Endodermal cell (in vitro differentiated cells): Measurements from ENCODE around the gene SNRNP27. TPM values are rescaled to one million over a fixed set of nuclear protein-coding genes. Genes with fewer than 3 reads are reported as not detected.

ENCODE experiments used
- DNase-seq: peaks from one replicate; pipeline ENCODE4 v3.0.0-alpha.2; 2017
- H3K27ac ChIP-seq: 2 replicates; pipeline ENCODE4 v1.5.1; 2013; ENCODE audit warnings: mild to moderate bottlenecking, low read depth, low read length, moderate library complexity
- H3K27me3 ChIP-seq: 2 replicates; pipeline ENCODE4 v1.6.1; 2013; ENCODE audit warnings: mild to moderate bottlenecking, low read length, moderate library complexity; ENCODE audit not compliant: insufficient read depth, control insufficient read depth, poor library complexity, severe bottlenecking
- H3K36me3 ChIP-seq: 2 replicates; pipeline ENCODE4 v1.7.0; 2013; ENCODE audit warnings: mild to moderate bottlenecking, low read length, moderate library complexity; ENCODE audit not compliant: control insufficient read depth, insufficient read depth
- H3K4me1 ChIP-seq: one replicate; pipeline ENCODE4 v1.7.0; 2013; ENCODE audit warnings: low read length; ENCODE audit not compliant: control insufficient read depth, insufficient read depth
- H3K4me3 ChIP-seq: 2 replicates; pipeline ENCODE4 v1.5.1; 2013; ENCODE audit warnings: mild to moderate bottlenecking, low read length, moderate library complexity
- H3K9ac ChIP-seq: 2 replicates; pipeline ENCODE4 v1.6.1; 2013; ENCODE audit warnings: mild to moderate bottlenecking, low read length, moderate library complexity; ENCODE audit not compliant: poor library complexity, severe bottlenecking; ENCODE audit errors: extremely low read depth
- H3K9me3 ChIP-seq: 2 replicates; pipeline ENCODE4 v1.6.1; 2013; ENCODE audit warnings: mild to moderate bottlenecking, low read length, moderate library complexity; ENCODE audit not compliant: control insufficient read depth
- H3K27ac Mint-ChIP-seq: 2 replicates; pipeline ENCODE4 v1.8.0; 2020; ENCODE audit warnings: mixed read lengths
- H3K27me3 Mint-ChIP-seq: 2 replicates; pipeline ENCODE4 v1.8.0; 2021; ENCODE audit warnings: mild to moderate bottlenecking, mixed read lengths; ENCODE audit not compliant: insufficient read depth
- H3K36me3 Mint-ChIP-seq: 2 replicates; pipeline ENCODE4 v1.8.0; 2020; ENCODE audit warnings: low read depth, mixed read lengths
- H3K4me1 Mint-ChIP-seq: 2 replicates; pipeline ENCODE4 v1.8.0; 2020; ENCODE audit warnings: mixed read lengths
- H3K4me3 Mint-ChIP-seq: 2 replicates; pipeline ENCODE4 v1.8.0; 2020; ENCODE audit warnings: mild to moderate bottlenecking, moderate library complexity, mixed read lengths
- H3K9me3 Mint-ChIP-seq: 2 replicates; pipeline ENCODE4 v1.8.0; 2020; ENCODE audit warnings: mild to moderate bottlenecking, mixed read lengths
- CTCF ChIP-seq: fragments of 200-600 bp; sonication (generic); conservative IDR thresholded peaks from 2 replicates; pipeline ENCODE4 v1.5.0; 2021; ENCODE audit warnings: antibody characterized with exemption, mild to moderate bottlenecking
- WGBS, 2 experiments: methylation state at CpG; one replicate each; pipeline versions ENCODE4 v1.1.5 to v1.1.7; 2013; ENCODE audit warnings: missing lambda C conversion rate in 2 of 2, mixed read lengths in 1 of 2; ENCODE audit not compliant: insufficient coverage in 1 of 2, insufficient read length in 1 of 2; 5-methylcytosine and 5-hydroxymethylcytosine counted together
- total RNA-seq, 2 donors: library from RNA; stranded (reverse); fragmentation: NEBNext Ultra II Directional in 1 of 2; extraction: Animal tissue kit (Norgen Biotek cat#: 25700) in 1 of 2; gene quantifications; 2 replicates in 1 of 2; 3 replicates in 1 of 2; pipeline ENCODE4 v1.2.1, GENCODE V29; 2021

Gene SNRNP27
- total RNA-seq, 2 donors from 2014 or later: 56.2 to 64.9 TPM

GRCh38 chr2:69943843-69944525 is 50.2 kb downstream of the SNRNP27 start:
- no peak overlapping the region for H3K27ac ChIP-seq
- Mint-ChIP-seq H3K9me3 (no peaks in the 10 kb centered on the region), H3K4me3 (no peak overlapping the region), H3K27ac (no peak overlapping the region), H3K4me1 (peaks cover 9% of the 10 kb centered on the region), H3K36me3 (peaks cover 5% of the 10 kb centered on the region), H3K27me3 (no peaks in the 10 kb centered on the region)
- H3K36me3 ChIP-seq: no peaks in the 10 kb centered on the region
- 86 to 94% methylated on average over 4 to 9 of the region's 9 CpGs for WGBS, 2 experiments
- no peaks in the 10 kb centered on the region for H3K27me3 ChIP-seq
- H3K4me1 ChIP-seq: no peaks in the 10 kb centered on the region
- no peak overlapping the region for H3K4me3 ChIP-seq
- no peak for TF ChIP-seq CTCF
- H3K9me3 ChIP-seq: no peaks in the 10 kb centered on the region
- no peak for DNase-seq
- no peak overlapping the region for H3K9ac ChIP-seq

GRCh38 chr2:69944756-69945155 is 51.0 kb downstream of the SNRNP27 start:
- no peak for TF ChIP-seq CTCF
- Histone ChIP-seq H3K4me1 (no peaks in the 10 kb centered on the region), H3K9me3 (no peaks in the 10 kb centered on the region), H3K9ac (no peak overlapping the region), H3K4me3 (no peak overlapping the region), H3K36me3 (no peaks in the 10 kb centered on the region), H3K27me3 (no peaks in the 10 kb centered on the region), H3K27ac (no peak overlapping the region)
- H3K27ac Mint-ChIP-seq: no peak overlapping the region
- peaks cover 6% of the 10 kb centered on the region for H3K4me1 Mint-ChIP-seq
- H3K9me3 Mint-ChIP-seq: no peaks in the 10 kb centered on the region
- DNase-seq: no peak
- 95 to 100% methylated on average over 4 to 7 of the region's 7 CpGs for WGBS, 2 experiments
- no peaks in the 10 kb centered on the region for H3K27me3 Mint-ChIP-seq
- peaks cover under 1% of the 10 kb centered on the region for H3K36me3 Mint-ChIP-seq
- H3K4me3 Mint-ChIP-seq: no peak overlapping the region

- WGBS, 2 experiments: 88 to 95% methylated on average over 3 to 8 of the region's 8 CpGs
- Mint-ChIP-seq H3K36me3 (no peaks in the 10 kb centered on the region), H3K4me3 (no peak overlapping the region), H3K27ac (no peak overlapping the region), H3K4me1 (peaks cover 6% of the 10 kb centered on the region), H3K9me3 (no peaks in the 10 kb centered on the region), H3K27me3 (no peaks in the 10 kb centered on the region)
- Histone ChIP-seq H3K4me3 (no peak overlapping the region), H3K36me3 (no peaks in the 10 kb centered on the region), H3K27ac (no peak overlapping the region), H3K27me3 (no peaks in the 10 kb centered on the region), H3K4me1 (no peaks in the 10 kb centered on the region), H3K9me3 (no peaks in the 10 kb centered on the region), H3K9ac (no peak overlapping the region)
- no peak for DNase-seq
- TF ChIP-seq CTCF: no peak
These were observed 51.7 kb downstream of the SNRNP27 start for GRCh38 chr2:69945441-69945840.
